DMS153 treated with DMSO at 0.1 percent for 48 hours (cell line): Measurements from ENCODE around the gene PSG1.
"Not testable (repeated sequence)": the region's sequence is repeated elsewhere in the genome, so short reads cannot be mapped to it uniquely, and the experiment has no call there.

ENCODE experiments used
- DNase-seq: peaks from one replicate; lab custom pipeline; 2025; ENCODE audit not compliant: unreplicated experiment; lab: John Stamatoyannopoulos, UW

Gene PSG1

DNA sequence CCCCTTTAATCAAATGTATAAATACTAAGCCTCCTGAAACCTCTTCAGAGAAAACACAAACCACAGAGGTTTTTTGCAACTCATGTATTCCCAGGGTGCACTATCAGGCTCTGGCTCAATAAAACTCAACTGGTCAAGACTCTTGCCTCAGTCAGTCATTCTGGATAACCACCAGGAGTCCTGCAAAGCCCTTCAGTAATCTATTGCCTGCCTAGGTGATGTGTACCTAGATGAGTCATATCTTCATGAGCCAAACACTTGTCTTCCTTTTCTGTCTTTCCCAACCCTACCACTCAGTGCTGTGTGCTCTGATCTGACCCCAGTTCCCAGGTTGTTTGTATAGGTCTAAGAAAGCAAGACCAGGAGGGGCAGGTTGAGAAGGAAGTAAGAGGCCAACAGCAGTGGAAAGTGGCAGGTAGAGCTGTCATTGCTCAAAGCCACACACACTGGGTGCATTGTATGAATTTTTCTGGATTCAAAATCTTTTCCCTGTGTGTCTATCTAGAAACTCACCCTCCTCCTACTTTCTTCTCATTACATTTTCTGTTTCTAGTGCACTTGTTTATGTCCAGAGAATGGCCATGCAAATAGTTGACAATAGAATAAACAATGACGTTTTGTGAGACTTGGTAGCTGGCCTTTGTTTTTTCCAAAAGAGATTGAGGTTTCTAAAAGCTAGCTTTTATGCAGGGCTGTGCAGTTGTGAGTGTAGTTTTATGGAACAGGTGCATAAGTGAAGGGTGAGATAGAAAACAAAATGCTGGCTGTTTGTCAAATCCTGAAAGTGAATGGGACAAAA lies 48.1 kb downstream of the PSG1 start:
- DNase-seq = peak; percentile 19

DNA sequence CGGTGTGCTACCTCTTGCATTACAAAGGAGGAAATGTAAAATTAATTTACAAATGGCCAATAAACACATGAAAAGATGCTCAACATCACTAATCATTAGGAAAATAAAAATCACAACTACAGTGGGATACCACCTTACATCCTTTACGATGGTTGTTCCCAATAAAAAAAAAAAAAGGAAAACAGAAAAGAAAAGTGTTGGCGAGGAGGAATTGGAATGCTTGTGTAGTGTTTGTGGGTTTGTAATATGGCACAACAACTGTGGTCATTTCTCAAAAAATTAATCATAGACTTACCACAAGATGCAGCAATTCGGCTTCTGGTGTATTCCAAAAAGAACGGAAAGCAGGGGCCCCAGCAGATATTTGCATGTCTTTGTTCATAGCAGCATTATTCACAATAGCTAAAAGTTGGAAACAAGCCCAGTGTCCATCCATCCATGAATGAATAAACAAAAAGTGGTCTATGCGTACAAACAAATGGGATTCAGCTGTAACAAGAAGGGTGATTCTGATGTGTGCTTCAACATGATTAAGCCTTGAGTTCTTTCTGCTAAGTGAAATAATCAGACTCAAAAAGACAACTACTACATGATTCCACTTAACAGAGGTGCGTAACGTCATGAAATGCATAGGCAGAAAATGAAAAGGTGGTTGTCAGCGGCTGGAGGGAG lies 58.1 kb downstream of the PSG1 start:
- peak; percentile 88 for DNase-seq

GRCh38 chr19:42819960-42820650 lies 59.4 kb downstream of the PSG1 start:
- DNase-seq = not testable (repeated sequence)

DNA sequence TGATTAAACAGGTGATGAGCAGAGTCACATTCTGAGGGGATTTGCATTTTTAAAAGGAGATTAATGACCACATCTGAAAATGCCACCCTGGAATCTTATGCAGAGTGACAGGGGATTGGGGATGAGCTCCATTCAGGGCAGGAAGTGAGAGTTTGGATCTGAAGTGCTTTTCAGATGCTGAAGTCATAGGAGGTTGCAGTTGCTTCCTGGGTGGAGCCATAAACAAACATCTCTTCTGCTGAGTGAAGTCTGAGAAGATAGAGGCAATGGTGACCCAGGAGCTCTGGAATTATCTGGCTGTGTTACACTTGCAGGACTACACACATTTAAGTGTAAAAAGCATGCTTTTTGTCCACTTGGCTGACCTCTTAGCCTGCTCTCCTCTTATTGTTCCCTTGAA lies 62.6 kb downstream of the PSG1 start:
- peak; percentile 8 for DNase-seq
